Measurements from ENCODE around the gene PSME2.

Gene PSME2

GRCh38 chr14:24146453-24146977 lies at the start of gene PSME2:
Gene PSME2, minus strand, starts transcription at chr14:24146610. Its CDS starts 29 bp downstream, at chr14:24146581.
- FAIRE-seq: peak; percentile 41

GRCh38 chr14:24195186-24196070 lies 49.0 kb upstream of the PSME2 start, which contains the start of gene TM9SF1:
Gene TM9SF1, minus strand, starts transcription at chr14:24195441. Its CDS starts 422 bp downstream, at chr14:24195019.
- FAIRE-seq: no peak

- no peak for FAIRE-seq
Observed at GRCh38 chr14:24194873-24195185, 48.4 kb upstream of the PSME2 start.

GRCh38 chr14:24194186-24194872 lies 47.9 kb upstream of the PSME2 start:
- no peak for FAIRE-seq

- no peak for FAIRE-seq
Observed at GRCh38 chr14:24192933-24193332, 46.5 kb upstream of the PSME2 start.

GRCh38 chr14:24190416-24190815 lies 44.0 kb upstream of the PSME2 start:
- FAIRE-seq: no peak

GRCh38 chr14:24189460-24189859 lies 43.0 kb upstream of the PSME2 start:
- no peak for FAIRE-seq

- no peak for FAIRE-seq
Observed at GRCh38 chr14:24189059-24189375, 42.6 kb upstream of the PSME2 start.

- peak; percentile 80 for FAIRE-seq
Observed at GRCh38 chr14:24188251-24189058, 42.0 kb upstream of the PSME2 start, which contains the start of gene IPO4. Gene IPO4, minus strand, starts transcription at chr14:24188816. Its CDS starts 29 bp downstream, at chr14:24188787.

- no peak for FAIRE-seq
Observed at GRCh38 chr14:24187539-24187915, 41.1 kb upstream of the PSME2 start.

- FAIRE-seq: no peak
Observed at GRCh38 chr14:24186831-24187538, 40.6 kb upstream of the PSME2 start.

- FAIRE-seq: no peak
Observed at GRCh38 chr14:24185741-24186140, 39.3 kb upstream of the PSME2 start.

- no peak for FAIRE-seq
Observed at GRCh38 chr14:24185026-24185425, 38.6 kb upstream of the PSME2 start.

- FAIRE-seq: no peak
Observed at GRCh38 chr14:24184104-24184970, 37.9 kb upstream of the PSME2 start.

- no peak for FAIRE-seq
Observed at GRCh38 chr14:24183014-24183481, 36.6 kb upstream of the PSME2 start.

- FAIRE-seq: no peak
Observed at GRCh38 chr14:24182110-24182882, 35.9 kb upstream of the PSME2 start.

- FAIRE-seq: no peak
Observed at GRCh38 chr14:24181371-24182077, 35.1 kb upstream of the PSME2 start.

GRCh38 chr14:24179961-24180796 lies 33.8 kb upstream of the PSME2 start:
- FAIRE-seq: no peak
